B cell (primary cell): ENCODE results near the gene SLC43A2. TPM values are rescaled to one million over a fixed set of nuclear protein-coding genes. Genes with fewer than 3 reads are reported as not detected.
"Not testable (repeated sequence)": the region's sequence is repeated elsewhere in the genome, so short reads cannot be mapped to it uniquely, and the experiment has no call there.

Experiments
- ATAC-seq: fragments of 200-7000 bp; cut with Tn5 transposase; one replicate; pipeline ENCODE4 v1.10.0; 2021; ENCODE audit warnings: low read depth, mild to moderate bottlenecking, moderate number of reproducible peaks, moderate library complexity
- CTCF ChIA-PET: fragments of 350-600 bp; sonication (Branson Sonifier 250); formaldehyde crosslinking; loops from one replicate; lab custom pipeline; 2021; ENCODE audit warnings: antibody characterized with exemption, inconsistent platforms; lab: Charles Lee
- POLR2A ChIA-PET: fragments of 350-600 bp; sonication (Branson Sonifier 250); formaldehyde crosslinking; loops from one replicate; lab custom pipeline; 2021; ENCODE audit warnings: antibody characterized with exemption; lab: Charles Lee
- DNase-seq: peaks from one replicate; pipeline ENCODE4 v3.0.0; 2013
- H2AFZ ChIP-seq: 2 replicates; pipeline ENCODE4 v1.6.1; 2012; ENCODE audit warnings: mild to moderate bottlenecking, low read depth, low read length; ENCODE audit not compliant: insufficient read depth, poor library complexity, severe bottlenecking
- H3K27ac ChIP-seq, 2 donors: 1 replicate in 1 of 2; 2 replicates in 1 of 2; pipeline ENCODE4 v1.5.1; 2012 to 2013; ENCODE audit warnings: low read length in 2 of 2, mild to moderate bottlenecking in 2 of 2, moderate library complexity in 1 of 2
- H3K27me3 ChIP-seq, 4 experiments: fragments of 200-600 bp in 1 of 4; sonication (generic) in 1 of 4; replicated peaks in 1 of 4; 1 replicate in 2 of 4; 2 replicates in 2 of 4; pipeline versions ENCODE4 v1.6.1 to v1.7.0; 2013 to 2016; ENCODE audit warnings: low read length in 3 of 4, mild to moderate bottlenecking in 2 of 4, mixed read lengths in 1 of 4, moderate library complexity in 1 of 4; ENCODE audit not compliant: insufficient read depth in 4 of 4, control insufficient read depth in 3 of 4; ENCODE audit errors: control extremely low read depth in 1 of 4
- H3K36me3 ChIP-seq, 2 experiments: replicated peaks in 1 of 2; 1 replicate in 1 of 2; 2 replicates in 1 of 2; pipeline versions ENCODE4 v1.6.1 to v1.7.1; 2013; ENCODE audit warnings: low read length in 1 of 2; ENCODE audit not compliant: insufficient read depth in 2 of 2, control insufficient read depth in 1 of 2; ENCODE audit errors: control extremely low read depth in 1 of 2, extremely low read depth in 1 of 2
- H3K4me1 ChIP-seq, 2 donors: fragments of 200-600 bp in 1 of 2; sonication (generic) in 1 of 2; 1 replicate in 1 of 2; 2 replicates in 1 of 2; pipeline versions ENCODE4 v1.5.1 to v1.6.1; 2013 to 2017; ENCODE audit warnings: low read length in 2 of 2; ENCODE audit not compliant: control insufficient read depth in 2 of 2, insufficient read depth in 2 of 2
- H3K4me2 ChIP-seq: replicated peaks from 2 replicates; pipeline ENCODE3; 2012; ENCODE audit warnings: mild to moderate bottlenecking, low read depth, low read length; ENCODE audit not compliant: poor library complexity, severe bottlenecking
- H3K4me3 ChIP-seq, 5 experiments: fragments of 200-600 bp in 1 of 5; sonication (generic) in 1 of 5; 1 replicate in 3 of 5; 2 replicates in 2 of 5; pipeline versions ENCODE4 v1.5.1 to v1.7.0; 2011 to 2016; ENCODE audit warnings: low read length in 4 of 5, mild to moderate bottlenecking in 4 of 5, low read depth in 2 of 5, control low read depth in 1 of 5, moderate library complexity in 1 of 5; ENCODE audit not compliant: insufficient read depth in 1 of 5; ENCODE audit errors: control extremely low read depth in 1 of 5, extremely low read depth in 1 of 5
- H3K79me2 ChIP-seq: fragments of 200-600 bp; sonication (generic); one replicate; pipeline ENCODE4 v1.6.0; 2016; ENCODE audit warnings: low read length; ENCODE audit not compliant: control insufficient read depth, insufficient read depth
- H3K9ac ChIP-seq: fragments of 200-600 bp; sonication (generic); 2 replicates; pipeline ENCODE4 v1.6.1; 2017; ENCODE audit warnings: mild to moderate bottlenecking, low read length, moderate library complexity
- H3K9me3 ChIP-seq, 3 donors: one replicate each; pipeline versions ENCODE4 v1.6.1 to v1.7.1; 2013; ENCODE audit warnings: low read length in 2 of 3; ENCODE audit not compliant: control insufficient read depth in 2 of 3, insufficient read depth in 1 of 3; ENCODE audit errors: control extremely low read depth in 1 of 3
- H4K20me1 ChIP-seq: 2 replicates; pipeline ENCODE4 v1.6.0; 2012; ENCODE audit warnings: mild to moderate bottlenecking, low read length; ENCODE audit not compliant: insufficient read depth, control insufficient read depth, poor library complexity, severe bottlenecking
- H3K27ac Mint-ChIP-seq: one replicate; pipeline ENCODE4 v1.8.0; 2021; ENCODE audit warnings: mixed read lengths
- H3K27me3 Mint-ChIP-seq: one replicate; pipeline ENCODE4 v1.8.0; 2021; ENCODE audit warnings: mixed read lengths
- H3K4me1 Mint-ChIP-seq: one replicate; pipeline ENCODE4 v1.8.0; 2021; ENCODE audit warnings: mixed read lengths
- H3K4me3 Mint-ChIP-seq: one replicate; pipeline ENCODE4 v1.8.0; 2021; ENCODE audit warnings: mixed read lengths
- H3K9me3 Mint-ChIP-seq: one replicate; pipeline ENCODE4 v1.8.0; 2022; ENCODE audit warnings: mixed read lengths; ENCODE audit not compliant: insufficient read depth
- CTCF ChIP-seq: fragments of 200-600 bp; IDR thresholded peaks from one replicate; pipeline ENCODE4 v1.8.0; 2022; ENCODE audit warnings: antibody characterized with exemption, mild to moderate bottlenecking
- EZH2 ChIP-seq: IDR thresholded peaks from 2 replicates; pipeline ENCODE4 v1.6.1; 2012; ENCODE audit warnings: borderline replicate concordance, low read depth, mild to moderate bottlenecking, moderate library complexity, low read length; ENCODE audit not compliant: insufficient read depth, poor library complexity, severe bottlenecking
- WGBS: methylation state at CpG from one replicate; pipeline ENCODE4 v1.1.5; 2013; ENCODE audit warnings: missing lambda C conversion rate; ENCODE audit not compliant: insufficient coverage; 5-methylcytosine and 5-hydroxymethylcytosine counted together
- intact Hi-C: fragments of 100-400 bp; cut with micrococcal nuclease; formaldehyde crosslinking; loops from one replicate; pipeline ENCODE4 v1.10.0; 2022
- polyA plus RNA-seq: library from polyadenylated mRNA; depleted of rRNA; stranded (reverse); fragments of >200 nt; gene quantifications from 2 replicates; pipeline ENCODE4 v1.2.3, GENCODE V29; 2012
- total RNA-seq, 2 donors: library from RNA; stranded (reverse); fragments of 120-200 nt in 1 of 2; gene quantifications; 1 replicate in 1 of 2; 2 replicates in 1 of 2; pipeline versions ENCODE4 v1.2.3 to v1.2.4, GENCODE V29; 2013 to 2022

Gene SLC43A2
- total and polyA plus RNA-seq, 2 donors (not counting 1 experiment from before 2014, with no cell fraction given): 26.2 to 204 TPM

- CTCF ChIA-PET: interaction anchor here (0.6 to 9.7 kb wide), 34 partner anchors 10 to 1945 kb away, joined by 3 to 326 read pairs (median 5); partner anchors contain the start of genes PITPNA, RILP, SCARF1 and SLC43A2
- no peak overlapping the region for H3K4me3 ChIP-seq
- H3K4me2 ChIP-seq: no peak overlapping the region
- Mint-ChIP-seq H3K4me1 (peaks cover 20% of the 10 kb centered on the region), H3K4me3 (no peak overlapping the region), H3K27me3 (no peaks in the 10 kb centered on the region), H3K27ac (no peak overlapping the region), H3K9me3 (no peaks in the 10 kb centered on the region)
- peaks cover 0 to 4% of the 10 kb centered on the region in 2 experiments for H3K36me3 ChIP-seq
- DNase-seq (peak; percentile 83), ATAC-seq (peak; percentile 73)
- H4K20me1 ChIP-seq: peaks cover 5% of the 10 kb centered on the region
- WGBS: 27% methylated on average over 12 of the region's 19 CpGs
- H3K27ac ChIP-seq: peak overlapping the region in 1 of 2 donors; percentile 10
- H3K9me3 ChIP-seq: no peaks in the 10 kb centered on the region
- TF ChIP-seq CTCF: peak; percentile 82
- no peak for TF ChIP-seq EZH2
- H3K27me3 ChIP-seq: no peaks in the 10 kb centered on the region
- H2AFZ ChIP-seq: no peak overlapping the region
- H3K4me1 ChIP-seq: peaks cover 12 to 32% of the 10 kb centered on the region in 2 donors
- intact Hi-C loops: loop anchor here (1.0 kb wide), 2 partner anchors 56 to 75 kb away; partner anchors contain the start of gene RILP
- POLR2A ChIA-PET: interaction anchor here (0.5 to 5.4 kb wide), 11 partner anchors 12 to 75 kb away, joined by 3 to 127 read pairs (median 4); partner anchors contain the start of genes PITPNA, RILP, SCARF1 and SLC43A2
- H3K9ac ChIP-seq: no peak overlapping the region
- no peaks in the 10 kb centered on the region for H3K79me2 ChIP-seq
Observed at GRCh38 chr17:1573932-1574696, 54.5 kb downstream of the SLC43A2 start.

- Mint-ChIP-seq H3K4me1 (peaks cover 22% of the 10 kb centered on the region), H3K27ac (peak overlapping the region; percentile 32)
- H3K36me3 ChIP-seq, H3K9me3 Mint-ChIP-seq, H3K79me2 ChIP-seq, H3K27me3 ChIP-seq, ATAC-seq, H3K4me3 Mint-ChIP-seq, H3K4me2 ChIP-seq, intact Hi-C loops, H3K27ac ChIP-seq, H3K27me3 Mint-ChIP-seq, H3K9me3 ChIP-seq, DNase-seq, H4K20me1 ChIP-seq, H3K4me3 ChIP-seq, H2AFZ ChIP-seq, H3K9ac ChIP-seq: not testable (repeated sequence)
- ChIA-PET CTCF (interaction anchor here (0.6 to 9.7 kb wide), 7 partner anchors 21 to 80 kb away, joined by 3 to 326 read pairs (median 5); partner anchors contain the start of genes MYO1C, RILP, SCARF1 and SLC43A2), POLR2A (interaction anchor here (0.6 kb wide), 5 partner anchors 10 to 482 kb away, joined by 3 to 10 read pairs (median 3); partner anchors contain the start of gene SCARF1)
- WGBS: 100% methylated on average over 3 of the region's 5 CpGs
- H3K4me1 ChIP-seq: peaks cover 8 to 26% of the 10 kb centered on the region in 2 donors
Observed at GRCh38 chr17:1572646-1573045, 56.0 kb downstream of the SLC43A2 start.
